GM23248 (cell line): ENCODE data around the gene EPHB4.

Source experiments
- EZH2 ChIP-seq: fragments of 200-600 bp; sonication (generic); IDR thresholded peaks from 2 replicates; pipeline ENCODE4 v1.6.1; 2018; ENCODE audit warnings: antibody characterized with exemption, mild to moderate bottlenecking; ENCODE audit not compliant: insufficient read depth, poor library complexity, severe bottlenecking
- EZH2phosphoT487 ChIP-seq: fragments of 200-600 bp; sonication (generic); IDR thresholded peaks from 2 replicates; pipeline ENCODE4 v1.6.1; 2018; ENCODE audit warnings: antibody characterized with exemption, moderate library complexity, mild to moderate bottlenecking, low read depth; ENCODE audit not compliant: insufficient read depth

- TF ChIP-seq EZH2 (no peak), EZH2phosphoT487 (no peak)
These were observed 3.8 kb downstream of the EPHB4 start for GRCh38 chr7:100823534-100823933.
